GM21515 (cell line): ENCODE results near the gene SLC39A2.

Source experiments
- ATAC-seq: cut with Tn5 transposase; IDR thresholded peaks from one replicate; pipeline ENCODE4 v1.9.1; 2021; ENCODE audit not compliant: unreplicated experiment

The SLC39A2 gene

GRCh38 chr14:21043387-21043973, 44.4 kb downstream of the SLC39A2 start:
- ATAC-seq, result no peak

GRCh38 chr14:21043974-21044618, 45.0 kb downstream of the SLC39A2 start:
- ATAC-seq, result no peak

GRCh38 chr14:21047378-21047781, 48.3 kb downstream of the SLC39A2 start:
- no peak for ATAC-seq

GRCh38 chr14:21048638-21049037, 49.5 kb downstream of the SLC39A2 start:
- ATAC-seq, result no peak

- no peak for ATAC-seq
These were observed 50.2 kb downstream of the SLC39A2 start for GRCh38 chr14:21049271-21049673.

- ATAC-seq, result no peak
These were observed 51.5 kb downstream of the SLC39A2 start for GRCh38 chr14:21050597-21050996.
